Suprapubic skin (tissue), 4 donors: ENCODE data around the gene MAPK8IP2. TPM values are rescaled to one million over a fixed set of nuclear protein-coding genes. Genes with fewer than 3 reads are reported as not detected.

Experiments
- DNase-seq, 2 donors: peaks; one replicate each; pipeline ENCODE4 v3.0.0-alpha.2; 2019; ENCODE audit warnings: low spot score in 2 of 2
- H3K27ac ChIP-seq: fragments of 200-600 bp; sonication (generic); one replicate; pipeline ENCODE4 v1.5.1; 2019
- H3K27me3 ChIP-seq: fragments of 200-600 bp; sonication (generic); one replicate; pipeline ENCODE4 v1.5.1; 2019
- H3K36me3 ChIP-seq: fragments of 200-600 bp; sonication (generic); one replicate; pipeline ENCODE4 v1.5.1; 2019
- H3K4me1 ChIP-seq: fragments of 200-600 bp; sonication (generic); one replicate; pipeline ENCODE4 v1.5.1; 2019
- H3K4me3 ChIP-seq: fragments of 200-600 bp; sonication (generic); one replicate; pipeline ENCODE4 v1.5.1; 2019; ENCODE audit warnings: mild to moderate bottlenecking
- H3K9me3 ChIP-seq: fragments of 200-600 bp; sonication (generic); one replicate; pipeline ENCODE4 v1.5.1; 2019
- EP300 ChIP-seq: sonication (generic); formaldehyde crosslinking; IDR thresholded peaks from one replicate; pipeline ENCODE4 v1.6.1; 2017; ENCODE audit warnings: antibody characterized with exemption
- POLR2A ChIP-seq, 2 donors: fragments of 450-650 bp; IDR thresholded peaks; one replicate each; pipeline ENCODE4 v1.6.1; 2017; ENCODE audit warnings: antibody characterized with exemption in 2 of 2, mild to moderate bottlenecking in 2 of 2, moderate library complexity in 2 of 2
- POLR2AphosphoS5 ChIP-seq, 3 donors: sonication (generic); formaldehyde crosslinking; IDR thresholded peaks; one replicate each; pipeline ENCODE4 v1.6.1; 2017; ENCODE audit warnings: antibody characterized with exemption in 3 of 3
- WGBS: methylation state at CpG from one replicate; pipeline ENCODE4 v1.1.5; 2018; 5-methylcytosine and 5-hydroxymethylcytosine counted together
- total RNA-seq, 4 donors: library from RNA; depleted of rRNA; stranded (reverse); fragments of >200 nt; gene quantifications; one replicate each; pipeline ENCODE4 v1.1.0, GENCODE V29; 2016
- TF ChIP-seq, protein P1 (sequence below), 2 donors: fragments of 200-600 bp in 1 of 2; fragments of 450-650 bp in 1 of 2; sonication (generic) in 1 of 2; IDR thresholded peaks; one replicate each; pipeline ENCODE4 v1.5.1; 2016 to 2019; ENCODE audit warnings: antibody characterized with exemption in 2 of 2, mild to moderate bottlenecking in 1 of 2, moderate library complexity in 1 of 2

MAPK8IP2 gene
- total RNA-seq, 4 donors from 2014 or later, result 2.6 to 4.4 (median 3.7) TPM

- no peaks in the 10 kb centered on the region for H3K36me3 ChIP-seq
- H3K27me3 ChIP-seq, result no peaks in the 10 kb centered on the region
- no peak overlapping the region for H3K27ac ChIP-seq
- H3K4me3 ChIP-seq, result no peak overlapping the region
- TF ChIP-seq, protein P1, sequence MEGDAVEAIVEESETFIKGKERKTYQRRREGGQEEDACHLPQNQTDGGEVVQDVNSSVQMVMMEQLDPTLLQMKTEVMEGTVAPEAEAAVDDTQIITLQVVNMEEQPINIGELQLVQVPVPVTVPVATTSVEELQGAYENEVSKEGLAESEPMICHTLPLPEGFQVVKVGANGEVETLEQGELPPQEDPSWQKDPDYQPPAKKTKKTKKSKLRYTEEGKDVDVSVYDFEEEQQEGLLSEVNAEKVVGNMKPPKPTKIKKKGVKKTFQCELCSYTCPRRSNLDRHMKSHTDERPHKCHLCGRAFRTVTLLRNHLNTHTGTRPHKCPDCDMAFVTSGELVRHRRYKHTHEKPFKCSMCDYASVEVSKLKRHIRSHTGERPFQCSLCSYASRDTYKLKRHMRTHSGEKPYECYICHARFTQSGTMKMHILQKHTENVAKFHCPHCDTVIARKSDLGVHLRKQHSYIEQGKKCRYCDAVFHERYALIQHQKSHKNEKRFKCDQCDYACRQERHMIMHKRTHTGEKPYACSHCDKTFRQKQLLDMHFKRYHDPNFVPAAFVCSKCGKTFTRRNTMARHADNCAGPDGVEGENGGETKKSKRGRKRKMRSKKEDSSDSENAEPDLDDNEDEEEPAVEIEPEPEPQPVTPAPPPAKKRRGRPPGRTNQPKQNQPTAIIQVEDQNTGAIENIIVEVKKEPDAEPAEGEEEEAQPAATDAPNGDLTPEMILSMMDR (IDR thresholded peaks at IDR 0.05), result no peak
- TF ChIP-seq POLR2A (IDR thresholded peaks at IDR 0.05) (no peak), EP300 (no peak), POLR2AphosphoS5 (IDR thresholded peaks at IDR 0.05) (no peak)
- no peaks in the 10 kb centered on the region for H3K9me3 ChIP-seq
- 76% methylated on average over 28 of the region's 34 CpGs for WGBS
- peaks cover 16% of the 10 kb centered on the region for H3K4me1 ChIP-seq
- peak in 1 of 2 donors; percentile 72 for DNase-seq
Measured at GRCh38 chr22:50561401-50562358, 38.9 kb upstream of the MAPK8IP2 start.

- TF ChIP-seq EP300, result no peak
- peak in 2 of 3 donors; percentile 31 to 60 for TF ChIP-seq POLR2AphosphoS5 (IDR thresholded peaks at IDR 0.05)
- TF ChIP-seq POLR2A (IDR thresholded peaks at IDR 0.05), result peak in 1 of 2 donors; percentile 29
- TF ChIP-seq, protein P1 (IDR thresholded peaks at IDR 0.05), result peak; percentile 78 to 99
- peak; percentile 98 to 99 for DNase-seq
- 14% methylated on average over 22 of the region's 61 CpGs for WGBS
- Histone ChIP-seq H3K36me3 (no peaks in the 10 kb centered on the region), H3K4me3 (peak within 1 kb of the TSS; percentile 67), H3K27ac (peak within 1 kb of the TSS; percentile 69), H3K9me3 (no peaks in the 10 kb centered on the region), H3K4me1 (peaks cover 16% of the 10 kb centered on the region), H3K27me3 (no peaks in the 10 kb centered on the region)
Measured at GRCh38 chr22:50562523-50563412, 37.8 kb upstream of the MAPK8IP2 start, which contains the start of gene SYCE3. TSS of gene SYCE3 (minus strand) at chr22:50562919. CDS start at chr22:50556405, 6,514 bp downstream.

DNA sequence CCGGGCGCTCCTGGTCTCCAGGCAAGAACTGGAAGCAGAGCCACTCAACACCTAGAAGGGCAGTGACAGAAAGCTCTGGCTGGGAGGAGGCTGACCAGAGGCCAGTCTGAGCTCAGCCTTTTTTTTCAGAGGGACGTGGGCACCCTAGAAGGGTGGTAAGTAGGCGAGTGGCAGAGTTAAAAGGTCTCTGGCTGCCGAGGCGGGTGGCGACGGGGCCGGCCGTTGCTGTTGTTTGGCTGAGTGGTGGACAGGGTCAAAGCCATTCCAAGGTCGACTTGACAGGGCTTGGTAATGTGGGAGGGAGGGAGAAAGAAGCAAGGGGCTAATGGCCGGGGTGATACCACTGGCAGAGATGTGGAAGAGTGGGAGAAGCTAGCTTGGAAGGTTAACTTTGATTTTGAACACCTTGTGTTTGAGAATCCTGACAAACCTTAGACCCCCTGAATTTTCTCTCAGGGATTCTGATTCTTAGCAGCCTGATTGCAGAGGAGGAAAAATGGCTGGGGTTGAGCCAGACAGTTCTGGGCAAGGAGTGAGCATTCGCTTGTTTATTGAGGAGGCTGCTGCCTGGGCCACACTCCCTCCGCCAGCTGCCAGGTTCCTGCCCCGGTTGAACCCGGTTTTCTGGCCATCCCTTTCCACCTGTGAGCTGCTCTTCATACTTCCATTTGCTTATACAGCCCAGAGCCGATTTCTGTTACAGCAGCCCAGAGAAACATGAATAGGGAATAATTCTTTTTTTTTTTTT, 37.0 kb upstream of the MAPK8IP2 start:
- no peaks in the 10 kb centered on the region for H3K36me3 ChIP-seq
- H3K27me3 ChIP-seq, result no peaks in the 10 kb centered on the region
- H3K4me3 ChIP-seq, result peak overlapping the region; percentile 67
- H3K9me3 ChIP-seq, result no peaks in the 10 kb centered on the region
- DNase-seq, result no peak
- WGBS, result 23% methylated on average over 15 of the region's 17 CpGs
- no peak for TF ChIP-seq POLR2AphosphoS5 (IDR thresholded peaks at IDR 0.05)
- H3K27ac ChIP-seq, result peak overlapping the region; percentile 69
- peaks cover 16% of the 10 kb centered on the region for H3K4me1 ChIP-seq

DNA sequence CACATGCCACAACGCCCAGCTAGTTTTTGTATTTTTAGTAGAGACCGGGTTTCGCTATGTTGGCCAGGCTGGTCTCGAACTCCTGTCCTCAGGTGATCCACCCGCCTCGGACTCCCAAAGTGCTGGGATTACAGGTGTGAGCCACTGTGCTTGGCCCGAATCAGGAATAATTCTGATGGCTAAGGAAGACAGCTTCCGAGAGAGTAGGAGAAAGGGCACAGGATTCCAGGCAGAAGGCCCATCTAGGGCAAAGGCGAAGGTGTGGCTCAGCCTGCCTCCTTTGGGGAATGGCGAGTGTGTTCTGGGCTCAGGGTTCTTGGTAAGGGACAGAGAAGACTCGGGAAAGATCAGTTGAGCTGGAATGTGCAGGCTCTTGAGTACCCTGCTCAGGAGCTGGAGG, 36.3 kb upstream of the MAPK8IP2 start:
- H3K4me1 ChIP-seq, result peaks cover 16% of the 10 kb centered on the region
- TF ChIP-seq, protein P1 (IDR thresholded peaks at IDR 0.05), result no peak
- TF ChIP-seq POLR2AphosphoS5 (IDR thresholded peaks at IDR 0.05) (no peak), EP300 (no peak), POLR2A (IDR thresholded peaks at IDR 0.05) (no peak)
- H3K27me3 ChIP-seq, result no peaks in the 10 kb centered on the region
- peaks cover 3% of the 10 kb centered on the region for H3K36me3 ChIP-seq
- H3K4me3 ChIP-seq, result no peak overlapping the region
- WGBS, result 81% methylated on average over 11 of the region's 11 CpGs
- H3K27ac ChIP-seq, result no peak overlapping the region
- no peak for DNase-seq
- no peaks in the 10 kb centered on the region for H3K9me3 ChIP-seq

DNA sequence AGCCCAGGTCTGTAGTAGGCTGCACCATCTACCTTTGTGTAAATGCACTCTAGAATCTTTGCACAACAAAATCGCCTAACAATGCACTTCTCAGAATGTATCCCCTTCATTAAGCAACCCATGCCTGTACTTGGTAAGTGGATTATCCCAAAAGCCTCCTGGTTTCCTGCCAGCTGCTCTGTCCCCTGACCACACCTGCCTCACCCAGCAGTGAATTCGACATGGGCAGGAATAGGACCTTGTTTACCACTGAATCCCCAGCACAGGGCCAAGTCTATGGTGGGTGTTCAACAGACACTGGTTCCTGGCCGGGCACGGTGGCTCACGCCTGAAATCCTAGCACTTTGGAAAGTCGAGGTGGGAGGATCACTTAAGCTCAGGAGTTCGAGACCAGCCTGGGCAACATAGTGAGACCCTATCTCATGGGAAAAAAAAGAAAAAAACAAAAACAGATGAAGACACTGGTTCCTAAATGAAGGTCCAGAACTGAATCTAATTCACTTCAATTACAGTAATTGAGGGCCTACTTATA, 32.8 kb upstream of the MAPK8IP2 start:
- 99% methylated on average over 7 of the region's 7 CpGs for WGBS
- Histone ChIP-seq H3K4me1 (peaks cover 11% of the 10 kb centered on the region), H3K36me3 (peaks cover 29% of the 10 kb centered on the region)

More for the DNA sequence above, 32.8 kb upstream of the MAPK8IP2 start:
- Histone ChIP-seq H3K9me3 (no peaks in the 10 kb centered on the region), H3K4me3 (no peak overlapping the region), H3K27ac (no peak overlapping the region), H3K27me3 (no peaks in the 10 kb centered on the region)
- DNase-seq, result peak in 1 of 2 donors; percentile 41
- no peak for TF ChIP-seq POLR2A (IDR thresholded peaks at IDR 0.05)
- TF ChIP-seq POLR2AphosphoS5 (IDR thresholded peaks at IDR 0.05), result no peak
- TF ChIP-seq, protein P1 (IDR thresholded peaks at IDR 0.05), result no peak
- TF ChIP-seq EP300, result no peak
